Breast epithelium (tissue), 4 donors: ENCODE measurements around the gene HS3ST3A1. TPM values are rescaled to one million over a fixed set of nuclear protein-coding genes. Genes with fewer than 3 reads are reported as not detected.

Experiments used
- DNase-seq, 2 donors: peaks; one replicate each; pipeline ENCODE4 v3.0.0-alpha.2; 2019; ENCODE audit warnings: low spot score in 2 of 2
- H3K27ac ChIP-seq, 2 donors: fragments of 200-600 bp; sonication (generic) in 1 of 2; one replicate each; pipeline ENCODE4 v1.5.1; 2016 to 2019; ENCODE audit warnings: mild to moderate bottlenecking in 1 of 2
- H3K27me3 ChIP-seq, 2 donors: fragments of 200-600 bp; sonication (generic) in 1 of 2; one replicate each; pipeline versions ENCODE4 v1.5.1 to v1.6.0; 2017 to 2019; ENCODE audit warnings: control low read depth in 1 of 2, mild to moderate bottlenecking in 1 of 2
- H3K36me3 ChIP-seq: fragments of 200-600 bp; one replicate; pipeline ENCODE4 v1.5.1; 2019
- H3K4me1 ChIP-seq, 2 donors: fragments of 200-600 bp; sonication (generic); one replicate each; pipeline ENCODE4 v1.5.1; 2016 to 2019; ENCODE audit warnings: control low read depth in 1 of 2
- H3K4me3 ChIP-seq, 3 donors: fragments of 200-600 bp; sonication (generic); 1 replicate in 2 of 3; 2 replicates in 1 of 3; pipeline ENCODE4 v1.5.1; 2016 to 2019; ENCODE audit warnings: mild to moderate bottlenecking in 3 of 3, moderate library complexity in 2 of 3
- H3K9me3 ChIP-seq, 2 donors: fragments of 200-600 bp; sonication (generic) in 1 of 2; one replicate each; pipeline ENCODE4 v1.5.1; 2016 to 2019; ENCODE audit warnings: control low read depth in 1 of 2
- CTCF ChIP-seq, 3 donors: fragments of 450-650 bp; IDR thresholded peaks; one replicate each; pipeline ENCODE4 v1.5.1; 2016 to 2017; ENCODE audit warnings: antibody characterized with exemption in 3 of 3, mild to moderate bottlenecking in 3 of 3, moderate library complexity in 3 of 3
- POLR2A ChIP-seq: fragments of 450-650 bp; IDR thresholded peaks from one replicate; pipeline ENCODE4 v1.6.1; 2016; ENCODE audit warnings: antibody characterized with exemption, mild to moderate bottlenecking, moderate library complexity
- POLR2AphosphoS5 ChIP-seq, 3 donors: sonication (generic); formaldehyde crosslinking; IDR thresholded peaks; one replicate each; pipeline ENCODE4 v1.6.1; 2017; ENCODE audit warnings: antibody characterized with exemption in 3 of 3
- intact Hi-C: fragments of 100-400 bp; cut with DNase I; formaldehyde crosslinking; loops from one replicate; pipeline ENCODE4 v1.15.1; 2023; ENCODE audit warnings: low total_unique reads
- total RNA-seq, 3 donors: library from RNA; depleted of rRNA; stranded (reverse); fragments of >200 nt; gene quantifications; one replicate each; pipeline ENCODE4 v1.1.0, GENCODE V29; 2016

Gene HS3ST3A1
- total RNA-seq, 3 donors from 2014 or later: 0.66 to 1.4 (median 1.0) TPM

- no peak for TF ChIP-seq POLR2AphosphoS5 (IDR thresholded peaks at IDR 0.05)
- no peak for TF ChIP-seq CTCF (IDR thresholded peaks at IDR 0.05)
- TF ChIP-seq POLR2A: no peak
- H3K9me3 ChIP-seq: peaks cover 15 to 17% of the 10 kb centered on the region in 2 donors
- intact Hi-C loops: no loop called here
- H3K27me3 ChIP-seq: no peaks in the 10 kb centered on the region
- no peak for DNase-seq
- H3K4me3 ChIP-seq: no peak overlapping the region
- no peak overlapping the region for H3K27ac ChIP-seq
- no peaks in the 10 kb centered on the region for H3K4me1 ChIP-seq
- H3K36me3 ChIP-seq: no peaks in the 10 kb centered on the region
Measured at GRCh38 chr17:13480877-13481276, 120.9 kb downstream of the HS3ST3A1 start.

GRCh38 chr17:13478326-13478830 lies 123.4 kb downstream of the HS3ST3A1 start:
- Histone ChIP-seq H3K4me3 (no peak overlapping the region), H3K36me3 (no peaks in the 10 kb centered on the region), H3K4me1 (no peaks in the 10 kb centered on the region), H3K27ac (no peak overlapping the region), H3K9me3 (peaks cover 15 to 17% of the 10 kb centered on the region in 2 donors), H3K27me3 (no peaks in the 10 kb centered on the region)
- DNase-seq: no peak
- TF ChIP-seq POLR2AphosphoS5 (IDR thresholded peaks at IDR 0.05): no peak
- TF ChIP-seq CTCF (IDR thresholded peaks at IDR 0.05): no peak
- TF ChIP-seq POLR2A: no peak
- intact Hi-C loops: no loop called here

GRCh38 chr17:13477180-13477611 lies 124.5 kb downstream of the HS3ST3A1 start:
- Histone ChIP-seq H3K4me1 (no peaks in the 10 kb centered on the region), H3K9me3 (peaks cover 15 to 17% of the 10 kb centered on the region in 2 donors), H3K27me3 (no peaks in the 10 kb centered on the region), H3K4me3 (no peak overlapping the region), H3K36me3 (no peaks in the 10 kb centered on the region), H3K27ac (no peak overlapping the region)
- TF ChIP-seq CTCF (IDR thresholded peaks at IDR 0.05): no peak
- TF ChIP-seq POLR2A: no peak
- no peak for TF ChIP-seq POLR2AphosphoS5 (IDR thresholded peaks at IDR 0.05)
- no peak for DNase-seq
- intact Hi-C loops: no loop called here

GRCh38 chr17:13476720-13477119 lies 125.0 kb downstream of the HS3ST3A1 start:
- TF ChIP-seq POLR2AphosphoS5 (IDR thresholded peaks at IDR 0.05) (no peak), POLR2A (no peak), CTCF (IDR thresholded peaks at IDR 0.05) (no peak)
- no peak overlapping the region for H3K27ac ChIP-seq
- H3K4me3 ChIP-seq: no peak overlapping the region
- DNase-seq: no peak
- no peaks in the 10 kb centered on the region for H3K36me3 ChIP-seq
- intact Hi-C loops: no loop called here
- H3K9me3 ChIP-seq: peaks cover 15 to 17% of the 10 kb centered on the region in 2 donors
- no peaks in the 10 kb centered on the region for H3K27me3 ChIP-seq
- no peaks in the 10 kb centered on the region for H3K4me1 ChIP-seq

GRCh38 chr17:13475574-13476223 lies 126.0 kb downstream of the HS3ST3A1 start:
- H3K36me3 ChIP-seq: no peaks in the 10 kb centered on the region
- no peaks in the 10 kb centered on the region for H3K4me1 ChIP-seq
- no peak overlapping the region for H3K27ac ChIP-seq
- DNase-seq: no peak
- H3K9me3 ChIP-seq: peaks cover 7 to 11% of the 10 kb centered on the region in 2 donors
- H3K4me3 ChIP-seq: no peak overlapping the region
- TF ChIP-seq POLR2A (no peak), POLR2AphosphoS5 (IDR thresholded peaks at IDR 0.05) (no peak), CTCF (IDR thresholded peaks at IDR 0.05) (no peak)
- H3K27me3 ChIP-seq: no peaks in the 10 kb centered on the region
- intact Hi-C loops: no loop called here
